ENCODE data around the gene SPINK9. TPM values are rescaled to one million over a fixed set of nuclear protein-coding genes. Genes with fewer than 3 reads are reported as not detected.

Gene SPINK9
- total RNA-seq, 4 donors from 2014 or later, result not detected

DNA sequence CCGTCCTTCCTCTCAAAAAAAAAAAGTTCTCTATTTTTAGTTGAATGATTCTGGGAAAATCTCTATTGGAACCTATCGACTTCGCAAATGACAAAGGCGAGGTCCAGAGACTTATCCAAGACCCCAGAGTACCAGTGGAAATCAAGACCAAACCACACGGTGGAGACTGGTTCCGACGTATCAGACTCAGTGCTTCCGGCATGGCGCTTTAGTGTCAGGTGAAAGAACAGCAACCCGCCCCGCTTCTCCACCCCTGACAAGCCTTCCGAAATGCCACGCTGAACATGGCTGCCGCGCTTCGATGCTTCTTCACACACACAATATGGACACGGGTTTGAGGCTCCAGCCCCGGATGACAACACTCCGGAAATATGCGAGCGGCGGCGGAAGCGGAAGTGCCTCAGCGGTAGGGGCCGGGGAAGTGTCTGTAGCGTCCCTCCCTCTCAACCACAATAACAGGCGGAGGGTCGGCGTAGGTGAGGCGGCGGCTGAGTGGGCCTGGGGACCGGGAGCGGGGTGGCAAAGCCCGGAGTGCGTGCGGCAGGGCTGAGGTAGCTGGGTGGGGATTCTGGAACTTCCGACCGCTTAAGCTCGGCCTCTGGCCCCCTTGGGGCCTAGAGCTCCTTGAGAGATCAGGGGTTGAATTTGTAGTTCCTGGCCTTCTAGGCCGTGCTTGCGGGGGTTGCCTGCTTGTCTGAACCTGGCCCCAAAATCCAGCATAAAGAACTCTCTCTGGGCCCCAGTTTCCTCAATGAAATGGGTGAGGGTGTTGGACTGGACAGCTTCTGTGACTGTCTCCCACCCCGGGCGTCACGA, 48.4 kb downstream of the SPINK9 start, which contains the start of gene FBXO38:
FBXO38 (plus strand) TSS at position 395 of the 816 bp plus-strand sequence. CDS start 10,819 bp downstream, outside the sequence.
- Histone ChIP-seq H3K9me3 (no peaks in the 10 kb centered on the region), H3K36me3 (no peaks in the 10 kb centered on the region), H3K27ac (peak within 1 kb of the TSS; percentile 79 to 96 (median 92)), H3K27me3 (no peaks in the 10 kb centered on the region), H3K4me3 (peak within 1 kb of the TSS; percentile 22 to 95 (median 82)), H3K4me1 (peaks cover 11 to 45% (median 28%) of the 10 kb centered on the region in 4 donors)
- WGBS, 2 donors (ENCODE audit: low coverage in 1 of 2), result 0% methylated on average over 1 to 44 of the region's 45 CpGs
- in situ Hi-C loops (cut with MboI; ENCODE audit: low pct_ligation_motif_present in 1 of 4, low pct_unique_long_range_greater_than_20kb in 1 of 4, low sequenced_read_pairs in 3 of 4) (no loop called here), intact Hi-C loops (cut with DNase I; ENCODE audit: low total_unique reads) (no loop called here)
- peak; percentile 98 for DNase-seq
- TF ChIP-seq POLR2AphosphoS5 (IDR thresholded peaks at IDR 0.05) (peak; percentile 81 to 97 (median 95)), POLR2A (IDR thresholded peaks at IDR 0.05) (peak; percentile 94), EP300 (IDR thresholded peaks at IDR 0.05; ENCODE audit: low read depth) (no peak)
- TF ChIP-seq, protein P1, sequence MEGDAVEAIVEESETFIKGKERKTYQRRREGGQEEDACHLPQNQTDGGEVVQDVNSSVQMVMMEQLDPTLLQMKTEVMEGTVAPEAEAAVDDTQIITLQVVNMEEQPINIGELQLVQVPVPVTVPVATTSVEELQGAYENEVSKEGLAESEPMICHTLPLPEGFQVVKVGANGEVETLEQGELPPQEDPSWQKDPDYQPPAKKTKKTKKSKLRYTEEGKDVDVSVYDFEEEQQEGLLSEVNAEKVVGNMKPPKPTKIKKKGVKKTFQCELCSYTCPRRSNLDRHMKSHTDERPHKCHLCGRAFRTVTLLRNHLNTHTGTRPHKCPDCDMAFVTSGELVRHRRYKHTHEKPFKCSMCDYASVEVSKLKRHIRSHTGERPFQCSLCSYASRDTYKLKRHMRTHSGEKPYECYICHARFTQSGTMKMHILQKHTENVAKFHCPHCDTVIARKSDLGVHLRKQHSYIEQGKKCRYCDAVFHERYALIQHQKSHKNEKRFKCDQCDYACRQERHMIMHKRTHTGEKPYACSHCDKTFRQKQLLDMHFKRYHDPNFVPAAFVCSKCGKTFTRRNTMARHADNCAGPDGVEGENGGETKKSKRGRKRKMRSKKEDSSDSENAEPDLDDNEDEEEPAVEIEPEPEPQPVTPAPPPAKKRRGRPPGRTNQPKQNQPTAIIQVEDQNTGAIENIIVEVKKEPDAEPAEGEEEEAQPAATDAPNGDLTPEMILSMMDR (IDR thresholded peaks at IDR 0.05), result peak in 3 of 5 experiments; percentile 9 to 35 (median 20)

DNA sequence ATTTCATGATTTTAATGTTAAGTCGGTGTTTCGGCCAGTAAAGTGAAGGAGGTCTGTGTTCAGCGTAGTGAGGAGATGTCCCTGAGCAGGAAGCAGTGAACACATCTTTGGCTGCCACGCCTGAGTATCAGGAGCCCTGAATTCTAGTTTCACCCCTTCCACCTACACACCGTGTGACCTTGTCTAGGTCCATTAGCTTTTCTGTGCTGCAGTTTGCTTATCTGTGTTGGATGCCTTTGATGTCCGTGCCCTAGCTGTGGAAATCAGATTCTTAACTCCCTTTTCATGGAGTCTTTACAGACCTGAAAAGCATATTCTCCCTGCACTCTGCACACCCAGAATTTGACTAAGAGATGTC, 49.0 kb downstream of the SPINK9 start:
- Histone ChIP-seq H3K4me1 (peaks cover 11 to 48% (median 29%) of the 10 kb centered on the region in 4 donors), H3K4me3 (peak overlapping the region; percentile 22 to 95 (median 82)), H3K36me3 (no peaks in the 10 kb centered on the region), H3K9me3 (no peaks in the 10 kb centered on the region), H3K27ac (peak overlapping the region; percentile 79 to 96 (median 92)), H3K27me3 (no peaks in the 10 kb centered on the region)
- intact Hi-C loops (cut with DNase I; ENCODE audit: low total_unique reads) (no loop called here), in situ Hi-C loops (cut with MboI; ENCODE audit: low pct_ligation_motif_present in 1 of 4, low pct_unique_long_range_greater_than_20kb in 1 of 4, low sequenced_read_pairs in 3 of 4) (no loop called here)
- TF ChIP-seq POLR2AphosphoS5 (IDR thresholded peaks at IDR 0.05) (no peak), EP300 (IDR thresholded peaks at IDR 0.05; ENCODE audit: low read depth) (no peak), POLR2A (IDR thresholded peaks at IDR 0.05) (no peak)
- TF ChIP-seq, protein P1 (IDR thresholded peaks at IDR 0.05), result no peak
- DNase-seq, result no peak
- WGBS, 2 donors (ENCODE audit: low coverage in 1 of 2), result 1 to 14% methylated on average over 1 to 6 of the region's 6 CpGs

DNA sequence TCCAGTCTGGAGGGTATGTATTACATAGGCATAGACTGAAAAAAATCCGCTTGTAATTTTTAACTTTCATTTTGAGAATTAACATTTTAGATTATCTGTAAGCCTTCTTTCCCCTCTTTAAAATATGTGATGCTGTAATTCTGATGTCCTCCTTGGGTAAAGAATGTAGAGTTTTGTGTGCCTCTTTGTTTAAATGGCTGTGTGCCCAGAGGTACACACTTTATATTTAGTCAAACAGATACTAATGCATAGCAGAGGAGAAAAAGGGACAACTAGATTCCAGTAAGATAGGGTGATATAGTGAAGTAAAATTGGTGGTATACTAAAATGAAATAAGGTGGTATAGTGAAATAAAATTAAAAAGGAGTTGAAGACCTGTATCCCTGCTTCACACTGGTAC, 49.7 kb downstream of the SPINK9 start:
- in situ Hi-C loops (cut with MboI; ENCODE audit: low pct_ligation_motif_present in 1 of 4, low pct_unique_long_range_greater_than_20kb in 1 of 4, low sequenced_read_pairs in 3 of 4) (no loop called here), intact Hi-C loops (cut with DNase I; ENCODE audit: low total_unique reads) (no loop called here)
- Histone ChIP-seq H3K27me3 (no peaks in the 10 kb centered on the region), H3K4me1 (peaks cover 11 to 55% (median 31%) of the 10 kb centered on the region in 4 donors), H3K9me3 (no peaks in the 10 kb centered on the region), H3K4me3 (peak overlapping the region in 1 of 4 donors; percentile 95), H3K36me3 (no peaks in the 10 kb centered on the region), H3K27ac (peak overlapping the region in 2 of 4 donors; percentile 96)
- WGBS, 2 donors (ENCODE audit: low coverage in 1 of 2), result 80 to 86% methylated on average over 1 of the region's 1 CpG
- no peak for TF ChIP-seq EP300 (IDR thresholded peaks at IDR 0.05; ENCODE audit: low read depth)
- TF ChIP-seq, protein P1 (IDR thresholded peaks at IDR 0.05), result no peak
- no peak for TF ChIP-seq POLR2AphosphoS5 (IDR thresholded peaks at IDR 0.05)
- TF ChIP-seq POLR2A (IDR thresholded peaks at IDR 0.05), result no peak
- no peak for DNase-seq

DNA sequence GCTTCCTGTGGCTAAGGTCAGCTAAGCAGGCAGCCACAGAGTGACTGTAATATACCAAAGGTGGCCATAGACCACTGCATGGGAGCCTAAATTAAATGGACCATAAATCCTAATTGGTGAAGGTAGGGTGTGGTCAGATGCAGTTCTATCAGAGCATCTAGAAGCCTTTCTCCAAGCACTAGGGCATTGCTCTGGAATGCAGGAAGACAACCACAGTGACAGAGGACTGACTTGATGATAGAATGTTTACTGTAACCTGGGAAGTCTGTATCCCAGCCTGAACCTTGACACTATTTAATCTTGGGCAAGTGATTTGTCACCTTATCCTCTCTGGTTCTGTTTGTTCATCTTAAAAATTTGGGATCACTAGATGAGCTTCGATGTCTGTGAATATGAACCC, 50.7 kb downstream of the SPINK9 start:
- Histone ChIP-seq H3K4me1 (peaks cover 11 to 65% (median 41%) of the 10 kb centered on the region in 4 donors), H3K27me3 (no peaks in the 10 kb centered on the region), H3K27ac (no peak overlapping the region), H3K36me3 (no peaks in the 10 kb centered on the region), H3K9me3 (no peaks in the 10 kb centered on the region), H3K4me3 (no peak overlapping the region)
- in situ Hi-C loops (cut with MboI; ENCODE audit: low pct_ligation_motif_present in 1 of 4, low pct_unique_long_range_greater_than_20kb in 1 of 4, low sequenced_read_pairs in 3 of 4), result no loop called here
- TF ChIP-seq EP300 (IDR thresholded peaks at IDR 0.05; ENCODE audit: low read depth) (no peak), POLR2A (IDR thresholded peaks at IDR 0.05) (no peak), POLR2AphosphoS5 (IDR thresholded peaks at IDR 0.05) (no peak)
- TF ChIP-seq, protein P1 (IDR thresholded peaks at IDR 0.05), result no peak
- 92 to 100% methylated on average over 1 of the region's 1 CpG for WGBS, 2 donors (ENCODE audit: low coverage in 1 of 2)
- intact Hi-C loops (cut with DNase I; ENCODE audit: low total_unique reads), result no loop called here
- no peak for DNase-seq

Measured in transverse colon (tissue), 4 donors.